Upper lobe of left lung (tissue), 4 donors: ENCODE results near the gene PIN1.

Experiments used
- CTCF ChIP-seq, 6 experiments: fragments of 450-650 bp in 4 of 6; fragments of 200-600 bp in 2 of 6; sonication (generic) in 2 of 6; IDR thresholded peaks; one replicate each; pipeline ENCODE4 v1.5.1; 2016 to 2019; ENCODE audit warnings: antibody characterized with exemption in 6 of 6
- POLR2A ChIP-seq, 4 donors: fragments of 450-650 bp; IDR thresholded peaks; one replicate each; pipeline ENCODE4 v1.5.1; 2016 to 2017; ENCODE audit warnings: antibody characterized with exemption in 4 of 4, mild to moderate bottlenecking in 2 of 4
- POLR2AphosphoS5 ChIP-seq, 2 donors: sonication (generic); formaldehyde crosslinking; IDR thresholded peaks; one replicate each; pipeline ENCODE4 v1.5.1; 2017; ENCODE audit warnings: antibody characterized with exemption in 2 of 2

- TF ChIP-seq CTCF (IDR thresholded peaks at IDR 0.05) (no peak), POLR2AphosphoS5 (IDR thresholded peaks at IDR 0.05) (no peak), POLR2A (IDR thresholded peaks at IDR 0.05) (no peak)
Measured at GRCh38 chr19:9836021-9836420, 903 bp downstream of the PIN1 start.
